DND-41 (cell line): ENCODE data around the gene ANO3.

Experiments
- EZH2 ChIP-seq: IDR thresholded peaks from 3 replicates; pipeline ENCODE4 v1.6.1; 2012; ENCODE audit warnings: borderline replicate concordance, low read depth, mild to moderate bottlenecking, moderate library complexity, low read length, inconsistent platforms; ENCODE audit not compliant: severe bottlenecking
- TF ChIP-seq, protein P1 (sequence below): IDR thresholded peaks from 2 replicates; pipeline ENCODE4 v1.5.1; 2012; ENCODE audit warnings: borderline replicate concordance, low read length, moderate library complexity, mild to moderate bottlenecking; ENCODE audit not compliant: poor library complexity, severe bottlenecking; ENCODE audit errors: extremely low read depth

DNA sequence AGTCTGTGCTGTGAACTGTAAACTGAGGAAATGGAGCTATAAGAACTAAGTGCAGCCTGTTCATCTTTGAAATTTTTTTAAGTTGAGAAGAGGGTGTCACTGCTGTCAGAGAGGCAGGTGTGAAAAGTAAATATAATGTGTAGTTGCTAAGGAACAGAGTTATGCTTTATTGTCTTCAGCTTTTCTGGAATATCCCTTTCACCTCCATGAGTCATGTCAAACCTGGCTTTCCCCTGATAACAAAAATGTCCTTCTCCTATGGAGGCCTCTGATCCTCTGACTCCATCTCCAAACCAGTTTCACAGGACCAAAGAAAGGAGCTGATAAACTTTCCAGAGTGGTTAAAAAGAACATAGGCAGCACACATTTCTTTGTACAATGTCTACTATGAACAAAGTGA lies 252.9 kb downstream of the ANO3 start:
- TF ChIP-seq, protein P1, sequence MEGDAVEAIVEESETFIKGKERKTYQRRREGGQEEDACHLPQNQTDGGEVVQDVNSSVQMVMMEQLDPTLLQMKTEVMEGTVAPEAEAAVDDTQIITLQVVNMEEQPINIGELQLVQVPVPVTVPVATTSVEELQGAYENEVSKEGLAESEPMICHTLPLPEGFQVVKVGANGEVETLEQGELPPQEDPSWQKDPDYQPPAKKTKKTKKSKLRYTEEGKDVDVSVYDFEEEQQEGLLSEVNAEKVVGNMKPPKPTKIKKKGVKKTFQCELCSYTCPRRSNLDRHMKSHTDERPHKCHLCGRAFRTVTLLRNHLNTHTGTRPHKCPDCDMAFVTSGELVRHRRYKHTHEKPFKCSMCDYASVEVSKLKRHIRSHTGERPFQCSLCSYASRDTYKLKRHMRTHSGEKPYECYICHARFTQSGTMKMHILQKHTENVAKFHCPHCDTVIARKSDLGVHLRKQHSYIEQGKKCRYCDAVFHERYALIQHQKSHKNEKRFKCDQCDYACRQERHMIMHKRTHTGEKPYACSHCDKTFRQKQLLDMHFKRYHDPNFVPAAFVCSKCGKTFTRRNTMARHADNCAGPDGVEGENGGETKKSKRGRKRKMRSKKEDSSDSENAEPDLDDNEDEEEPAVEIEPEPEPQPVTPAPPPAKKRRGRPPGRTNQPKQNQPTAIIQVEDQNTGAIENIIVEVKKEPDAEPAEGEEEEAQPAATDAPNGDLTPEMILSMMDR = no peak
- TF ChIP-seq EZH2 = no peak
